ENCODE data around the gene SNRPA1. TPM values are rescaled to one million over a fixed set of nuclear protein-coding genes. Genes with fewer than 3 reads are reported as not detected.

Gene SNRPA1
- total and polyA plus RNA-seq, 2 donors (not counting 3 experiments of a cell fraction or from before 2014, with no cell fraction given) = 68.5 to 82.7 TPM

DNA sequence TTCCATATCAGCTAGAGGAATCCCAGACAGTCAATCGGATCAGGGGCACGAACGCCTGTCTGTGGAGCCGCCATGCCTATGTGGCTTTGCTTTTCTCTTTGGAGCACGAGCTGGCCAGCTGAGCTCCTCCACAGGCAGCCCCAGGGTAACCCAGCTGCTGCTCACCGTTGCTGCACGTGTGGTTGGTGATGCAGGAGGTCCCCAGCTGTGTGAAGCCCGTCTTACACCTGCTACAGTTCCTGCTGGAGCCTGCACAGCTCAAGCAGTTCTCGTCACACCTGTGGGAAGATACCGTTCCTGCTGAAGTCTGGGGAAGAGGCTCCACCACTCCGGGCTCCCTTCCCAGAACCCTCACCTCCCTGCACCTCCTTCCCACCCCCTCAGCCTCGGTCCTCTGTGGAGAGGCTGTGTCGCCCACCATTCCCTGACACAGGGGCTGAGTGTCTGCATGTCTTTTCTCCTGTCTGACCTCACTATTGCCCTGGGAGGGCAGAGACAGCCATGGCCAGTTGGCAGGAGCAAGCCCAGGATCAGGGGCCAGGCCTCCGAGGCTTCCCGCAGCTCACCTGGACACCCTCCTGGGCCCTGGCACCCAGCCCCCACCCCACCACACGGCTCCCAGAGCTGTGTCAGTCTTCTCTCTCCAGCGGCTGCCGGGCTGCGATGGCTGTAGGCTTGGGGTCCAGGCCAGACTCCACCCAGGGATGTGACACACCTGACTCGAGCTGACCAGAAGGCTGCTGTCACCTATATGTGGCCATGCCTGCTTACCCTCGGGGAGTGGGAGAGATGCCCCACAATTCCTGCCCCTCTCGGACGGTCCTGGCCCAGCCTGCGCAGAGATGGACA is 12.2 kb upstream of the SNRPA1 start:
- BruUV-seq (replicated peaks) = no TSS peak
- Histone ChIP-seq H4K20me1 (replicated peaks; ENCODE audit: control insufficient read depth, extremely low read depth, insufficient read depth, low read length) (no peaks in the 10 kb centered on the region), H3K36me3 (ENCODE audit: control insufficient read depth in 2 of 2, extremely low read depth in 1 of 2, insufficient read depth in 2 of 2, low read length in 2 of 2) (no peaks in the 10 kb centered on the region), H2AFZ (ENCODE audit: low read depth, low read length) (no peak overlapping the region), H3K79me2 (ENCODE audit: control insufficient read depth, insufficient read depth, low read length) (no peaks in the 10 kb centered on the region), H3K4me3 (replicated peaks in 1 of 3; ENCODE audit: insufficient read depth in 1 of 3, low read depth in 1 of 3, low read length in 3 of 3) (no peak overlapping the region), H3K9ac (replicated peaks; ENCODE audit: extremely low read depth, insufficient read depth, low read length) (no peak overlapping the region), H3K4me1 (ENCODE audit: control insufficient read depth, extremely low read depth, insufficient read depth, low read length) (no peaks in the 10 kb centered on the region), H3K4me2 (ENCODE audit: insufficient read depth, low read length) (no peak overlapping the region), H3K27me3 (ENCODE audit: control insufficient read depth in 2 of 2, insufficient read depth in 2 of 2, low read length in 2 of 2) (no peaks in the 10 kb centered on the region), H3K27ac (ENCODE audit: insufficient read depth, low read depth, low read length) (no peak overlapping the region), H3K9me3 (replicated peaks; ENCODE audit: control insufficient read depth, insufficient read depth, low read length) (no peaks in the 10 kb centered on the region), H3K9me1 (replicated peaks; ENCODE audit: control insufficient read depth, extremely low read depth, insufficient read depth, low read length) (no peaks in the 10 kb centered on the region)
- ChIA-PET CTCF (interaction anchor here (1.2 to 1.3 kb wide), 2 partner anchors 14 to 334 kb away, joined by 3 to 4 read pairs; no protein-coding TSS in a partner anchor), POLR2A (no interaction called here)
- intact Hi-C loops (cut with micrococcal nuclease) (no loop called here), dilution Hi-C loops (cut with MboI; ENCODE audit: extremely low pct_ligation_motif_present, low sequenced_read_pairs) (no loop called here)
- DNase-seq (ENCODE audit: low read depth, low spot score) (no peak), FAIRE-seq (no peak)
- TF ChIP-seq GATA2 (IDR thresholded peaks at IDR 0.05; ENCODE audit: insufficient read depth, insufficient read length, low read depth, low read length) = no peak
- TF ChIP-seq, protein P1, sequence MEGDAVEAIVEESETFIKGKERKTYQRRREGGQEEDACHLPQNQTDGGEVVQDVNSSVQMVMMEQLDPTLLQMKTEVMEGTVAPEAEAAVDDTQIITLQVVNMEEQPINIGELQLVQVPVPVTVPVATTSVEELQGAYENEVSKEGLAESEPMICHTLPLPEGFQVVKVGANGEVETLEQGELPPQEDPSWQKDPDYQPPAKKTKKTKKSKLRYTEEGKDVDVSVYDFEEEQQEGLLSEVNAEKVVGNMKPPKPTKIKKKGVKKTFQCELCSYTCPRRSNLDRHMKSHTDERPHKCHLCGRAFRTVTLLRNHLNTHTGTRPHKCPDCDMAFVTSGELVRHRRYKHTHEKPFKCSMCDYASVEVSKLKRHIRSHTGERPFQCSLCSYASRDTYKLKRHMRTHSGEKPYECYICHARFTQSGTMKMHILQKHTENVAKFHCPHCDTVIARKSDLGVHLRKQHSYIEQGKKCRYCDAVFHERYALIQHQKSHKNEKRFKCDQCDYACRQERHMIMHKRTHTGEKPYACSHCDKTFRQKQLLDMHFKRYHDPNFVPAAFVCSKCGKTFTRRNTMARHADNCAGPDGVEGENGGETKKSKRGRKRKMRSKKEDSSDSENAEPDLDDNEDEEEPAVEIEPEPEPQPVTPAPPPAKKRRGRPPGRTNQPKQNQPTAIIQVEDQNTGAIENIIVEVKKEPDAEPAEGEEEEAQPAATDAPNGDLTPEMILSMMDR (IDR thresholded peaks at IDR 0.05; ENCODE audit: extremely low read depth in 1 of 2, insufficient read depth in 1 of 2, low read depth in 1 of 2, low read length in 2 of 2) = no peak
- TF ChIP-seq MYC (IDR thresholded peaks at IDR 0.05; ENCODE audit: low read depth, low read length) = no peak
- no peak for TF ChIP-seq POLR2A (IDR thresholded peaks at IDR 0.05; ENCODE audit: low read depth, low read length)
- TF ChIP-seq, protein P2, sequence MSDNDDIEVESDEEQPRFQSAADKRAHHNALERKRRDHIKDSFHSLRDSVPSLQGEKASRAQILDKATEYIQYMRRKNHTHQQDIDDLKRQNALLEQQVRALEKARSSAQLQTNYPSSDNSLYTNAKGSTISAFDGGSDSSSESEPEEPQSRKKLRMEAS (IDR thresholded peaks at IDR 0.05; ENCODE audit: insufficient read depth, insufficient read length) = no peak
- no peak for TF ChIP-seq FOS (IDR thresholded peaks at IDR 0.05; ENCODE audit: borderline replicate concordance, insufficient read depth, low read length)
- no peak for TF ChIP-seq JUN (IDR thresholded peaks at IDR 0.05; ENCODE audit: borderline replicate concordance, insufficient read depth, insufficient read length, low read depth)
- no peak for TF ChIP-seq EZH2 (IDR thresholded peaks at IDR 0.05; ENCODE audit: borderline replicate concordance, low read depth, low read length, severe bottlenecking)
- TF ChIP-seq POLR2AphosphoS5 (IDR thresholded peaks at IDR 0.05; ENCODE audit: insufficient read depth, low read depth, low read length) = no peak

Measured in endothelial cell of umbilical vein (primary cell).